MM.1S (cell line): ENCODE data around the gene KIF18B.

ENCODE experiments used
- DNase-seq: peaks from one replicate; pipeline ENCODE4 v3.0.0-alpha.2; 2015
- H2AFZ ChIP-seq: fragments of 300-600 bp; sonication (generic); 2 replicates; pipeline ENCODE4 v1.6.0; 2016; ENCODE audit warnings: antibody characterized with exemption, low read length
- H3F3A ChIP-seq: fragments of 300-600 bp; sonication (generic); 2 replicates; pipeline ENCODE4 v1.6.1; 2016; ENCODE audit warnings: mild to moderate bottlenecking, antibody characterized with exemption, low read length, moderate library complexity, mixed read lengths; ENCODE audit not compliant: insufficient read depth
- H3K27ac ChIP-seq: fragments of 300-600 bp; sonication (generic); 2 replicates; pipeline ENCODE4 v1.5.1; 2016; ENCODE audit warnings: mild to moderate bottlenecking, low read length
- H3K27me3 ChIP-seq: fragments of 300-600 bp; sonication (generic); replicated peaks from 2 replicates; pipeline ENCODE4 v1.6.0; 2016; ENCODE audit warnings: low read length; ENCODE audit not compliant: insufficient read depth
- H3K36me3 ChIP-seq: fragments of 300-600 bp; sonication (generic); replicated peaks from 2 replicates; pipeline ENCODE4 v1.6.1; 2016; ENCODE audit warnings: mild to moderate bottlenecking, low read length, mixed read lengths; ENCODE audit not compliant: insufficient read depth
- H3K4me1 ChIP-seq: fragments of 300-600 bp; sonication (generic); 2 replicates; pipeline ENCODE4 v1.6.1; 2016; ENCODE audit warnings: low read length, mixed read lengths
- H3K4me2 ChIP-seq: fragments of 300-600 bp; sonication (generic); 2 replicates; pipeline ENCODE4 v1.6.0; 2016; ENCODE audit warnings: low read depth, low read length
- H3K4me3 ChIP-seq: fragments of 300-600 bp; sonication (generic); 2 replicates; pipeline ENCODE4 v1.5.1; 2016; ENCODE audit warnings: low read length, mixed read lengths
- H3K79me2 ChIP-seq: fragments of 300-600 bp; sonication (generic); 2 replicates; pipeline ENCODE4 v1.6.1; 2016; ENCODE audit warnings: mixed run types, low read length, mixed read lengths
- H3K9ac ChIP-seq: fragments of 300-600 bp; sonication (generic); 2 replicates; pipeline ENCODE4 v1.6.1; 2016; ENCODE audit warnings: low read length, mixed read lengths
- H3K9me2 ChIP-seq: fragments of 300-600 bp; sonication (generic); replicated peaks from 2 replicates; pipeline ENCODE4 v1.6.1; 2016; ENCODE audit warnings: mild to moderate bottlenecking, low read length, mixed read lengths; ENCODE audit not compliant: insufficient read depth
- H3K9me3 ChIP-seq: fragments of 300-600 bp; sonication (generic); replicated peaks from 2 replicates; pipeline ENCODE4 v1.6.1; 2016; ENCODE audit warnings: mild to moderate bottlenecking, low read length, mixed read lengths; ENCODE audit not compliant: insufficient read depth
- H4K20me1 ChIP-seq: fragments of 300-600 bp; sonication (generic); 2 replicates; pipeline ENCODE4 v1.6.1; 2016; ENCODE audit warnings: mild to moderate bottlenecking, low read length, moderate library complexity, mixed read lengths; ENCODE audit not compliant: insufficient read depth
- CTCF ChIP-seq: fragments of 300-600 bp; sonication (generic); IDR thresholded peaks from 2 replicates; pipeline ENCODE4 v1.5.1; 2016; ENCODE audit warnings: antibody characterized with exemption, low read length, mixed read lengths
- EZH2 ChIP-seq: fragments of 300-600 bp; sonication (generic); optimal IDR thresholded peaks from 2 replicates; pipeline ENCODE3; 2017; ENCODE audit warnings: low read depth, mild to moderate bottlenecking, antibody characterized with exemption, low read length, mixed read lengths
- EZH2phosphoT487 ChIP-seq: fragments of 300-600 bp; sonication (generic); IDR thresholded peaks from 2 replicates; pipeline ENCODE4 v1.6.1; 2018; ENCODE audit warnings: antibody characterized with exemption, low read length

KIF18B gene

GRCh38 chr17:44912763-44913544, 34.6 kb downstream of the KIF18B start:
- H3K27ac ChIP-seq = no peak overlapping the region
- H3K4me3 ChIP-seq = 0 out of 2 replicates have a peak overlapping the region, but pooled peaks have one; percentile 5
- H2AFZ ChIP-seq = peak overlapping the region; percentile 22
- H3K9ac ChIP-seq = no peak overlapping the region
- TF ChIP-seq EZH2phosphoT487 = no peak
- no peak for TF ChIP-seq CTCF
- no peak for TF ChIP-seq EZH2
- H3K4me1 ChIP-seq = no peaks in the 10 kb centered on the region
- H4K20me1 ChIP-seq = no peaks in the 10 kb centered on the region
- no peaks in the 10 kb centered on the region for H3F3A ChIP-seq
- H3K9me3 ChIP-seq = no peaks in the 10 kb centered on the region
- H3K9me2 ChIP-seq = no peaks in the 10 kb centered on the region
- H3K36me3 ChIP-seq = no peaks in the 10 kb centered on the region
- peak overlapping the region; percentile 17; the same call in 1 of the 2 replicates for H3K4me2 ChIP-seq
- no peaks in the 10 kb centered on the region for H3K79me2 ChIP-seq
- peaks cover 32% of the 10 kb centered on the region for H3K27me3 ChIP-seq
- no peak for DNase-seq

- Histone ChIP-seq H3K4me2 (peak overlapping the region; percentile 65), H2AFZ (peak overlapping the region; percentile 45; the same call in 1 of the 2 replicates), H3K9me3 (no peaks in the 10 kb centered on the region), H3K4me1 (no peaks in the 10 kb centered on the region), H3F3A (no peaks in the 10 kb centered on the region), H4K20me1 (no peaks in the 10 kb centered on the region), H3K4me3 (no peak overlapping the region; the same call in 1 of the 2 replicates), H3K9me2 (no peaks in the 10 kb centered on the region), H3K36me3 (no peaks in the 10 kb centered on the region), H3K9ac (no peak overlapping the region), H3K79me2 (no peaks in the 10 kb centered on the region), H3K27ac (no peak overlapping the region), H3K27me3 (peaks cover 40% of the 10 kb centered on the region)
- TF ChIP-seq CTCF (peak; percentile 39), EZH2 (no peak)
- DNase-seq = peak; percentile 32
Observed at GRCh38 chr17:44911133-44912001, 36.2 kb downstream of the KIF18B start.

- no peaks in the 10 kb centered on the region for H3K9me2 ChIP-seq
- DNase-seq = no peak
- peaks cover 42% of the 10 kb centered on the region for H3K27me3 ChIP-seq
- H3K36me3 ChIP-seq = no peaks in the 10 kb centered on the region
- TF ChIP-seq EZH2 (no peak), CTCF (no peak), EZH2phosphoT487 (no peak)
- H4K20me1 ChIP-seq = no peaks in the 10 kb centered on the region
- no peaks in the 10 kb centered on the region for H3K9me3 ChIP-seq
- H3F3A ChIP-seq = no peaks in the 10 kb centered on the region
- no peak overlapping the region for H3K4me2 ChIP-seq
- H3K79me2 ChIP-seq = no peaks in the 10 kb centered on the region
- no peaks in the 10 kb centered on the region for H3K4me1 ChIP-seq
- no peak overlapping the region for H3K27ac ChIP-seq
- H3K9ac ChIP-seq = no peak overlapping the region
- H2AFZ ChIP-seq = 0 out of 2 replicates have a peak overlapping the region, but pooled peaks have one; percentile 45
- H3K4me3 ChIP-seq = no peak overlapping the region
Observed at GRCh38 chr17:44910231-44911106, 37.1 kb downstream of the KIF18B start.
